Lower leg skin (tissue), 3 donors: ENCODE data around the gene COX4I1.

Experiments used
- POLR2A ChIP-seq, 2 donors: fragments of 450-650 bp; IDR thresholded peaks; one replicate each; pipeline ENCODE4 v1.6.1; 2016 to 2017; ENCODE audit warnings: antibody characterized with exemption in 2 of 2, mild to moderate bottlenecking in 1 of 2, moderate library complexity in 1 of 2
- TF ChIP-seq, protein P1 (sequence below), 3 donors: fragments of 450-650 bp; IDR thresholded peaks; one replicate each; pipeline ENCODE4 v1.5.1; 2016; ENCODE audit warnings: antibody characterized with exemption in 3 of 3, mild to moderate bottlenecking in 3 of 3, moderate library complexity in 2 of 3

DNA sequence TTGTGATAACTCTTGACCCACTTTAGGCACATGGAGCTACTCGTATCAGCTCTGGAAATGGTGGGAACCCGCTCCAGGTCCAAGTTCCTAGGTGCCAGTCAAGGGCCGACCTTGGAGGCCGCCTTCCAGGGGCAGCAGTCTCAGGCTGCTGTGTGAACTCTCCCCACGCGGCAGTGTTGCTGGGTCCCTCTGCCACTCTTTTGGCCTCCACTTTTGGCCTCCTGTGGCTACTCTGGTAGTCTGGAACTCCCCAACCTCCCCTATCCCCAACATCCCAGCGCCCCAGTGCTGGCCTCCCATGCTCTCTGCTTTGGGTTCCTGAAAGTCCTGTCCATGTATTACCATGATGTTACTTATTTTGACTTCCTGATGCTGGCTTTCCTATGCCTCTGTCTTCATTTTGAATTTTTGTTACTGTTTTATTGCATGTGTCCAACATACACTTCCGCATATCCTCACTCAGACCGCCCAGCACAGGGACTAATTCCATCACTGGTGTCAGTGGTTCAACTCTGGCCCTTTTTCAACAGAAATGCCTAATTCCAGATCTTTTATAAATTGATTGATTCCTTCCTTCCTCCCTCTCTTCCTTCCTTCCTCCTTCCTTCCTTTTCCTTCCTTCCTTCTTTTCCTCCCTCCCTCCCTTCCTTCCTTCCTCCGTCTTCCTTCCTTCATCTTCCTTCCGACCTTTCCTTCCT is 44.1 kb downstream of the COX4I1 start:
- TF ChIP-seq, protein P1, sequence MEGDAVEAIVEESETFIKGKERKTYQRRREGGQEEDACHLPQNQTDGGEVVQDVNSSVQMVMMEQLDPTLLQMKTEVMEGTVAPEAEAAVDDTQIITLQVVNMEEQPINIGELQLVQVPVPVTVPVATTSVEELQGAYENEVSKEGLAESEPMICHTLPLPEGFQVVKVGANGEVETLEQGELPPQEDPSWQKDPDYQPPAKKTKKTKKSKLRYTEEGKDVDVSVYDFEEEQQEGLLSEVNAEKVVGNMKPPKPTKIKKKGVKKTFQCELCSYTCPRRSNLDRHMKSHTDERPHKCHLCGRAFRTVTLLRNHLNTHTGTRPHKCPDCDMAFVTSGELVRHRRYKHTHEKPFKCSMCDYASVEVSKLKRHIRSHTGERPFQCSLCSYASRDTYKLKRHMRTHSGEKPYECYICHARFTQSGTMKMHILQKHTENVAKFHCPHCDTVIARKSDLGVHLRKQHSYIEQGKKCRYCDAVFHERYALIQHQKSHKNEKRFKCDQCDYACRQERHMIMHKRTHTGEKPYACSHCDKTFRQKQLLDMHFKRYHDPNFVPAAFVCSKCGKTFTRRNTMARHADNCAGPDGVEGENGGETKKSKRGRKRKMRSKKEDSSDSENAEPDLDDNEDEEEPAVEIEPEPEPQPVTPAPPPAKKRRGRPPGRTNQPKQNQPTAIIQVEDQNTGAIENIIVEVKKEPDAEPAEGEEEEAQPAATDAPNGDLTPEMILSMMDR (IDR thresholded peaks at IDR 0.05) = no peak
- TF ChIP-seq POLR2A (IDR thresholded peaks at IDR 0.05) = no peak
